Right renal pelvis (tissue), 4 donors: Measurements from ENCODE around the gene CDK14. TPM values are rescaled to one million over a fixed set of nuclear protein-coding genes. Genes with fewer than 3 reads are reported as not detected.

Experiments used
- DNase-seq, 4 donors: peaks; one replicate each; pipeline ENCODE4 v3.0.0-alpha.2; 2013; ENCODE audit warnings: low read depth in 4 of 4, low spot score in 3 of 4, missing footprints in 1 of 4
- polyA plus RNA-seq, 4 donors: library from polyadenylated mRNA; unstranded; fragments of 120-200 nt; gene quantifications; one replicate each; pipeline ENCODE4 v1.2.1, GENCODE V29; 2013; ENCODE audit not compliant: insufficient read length in 4 of 4

The CDK14 gene
- polyA plus RNA-seq, 4 donors = 30.3 to 39.1 (median 37.5) TPM

DNA sequence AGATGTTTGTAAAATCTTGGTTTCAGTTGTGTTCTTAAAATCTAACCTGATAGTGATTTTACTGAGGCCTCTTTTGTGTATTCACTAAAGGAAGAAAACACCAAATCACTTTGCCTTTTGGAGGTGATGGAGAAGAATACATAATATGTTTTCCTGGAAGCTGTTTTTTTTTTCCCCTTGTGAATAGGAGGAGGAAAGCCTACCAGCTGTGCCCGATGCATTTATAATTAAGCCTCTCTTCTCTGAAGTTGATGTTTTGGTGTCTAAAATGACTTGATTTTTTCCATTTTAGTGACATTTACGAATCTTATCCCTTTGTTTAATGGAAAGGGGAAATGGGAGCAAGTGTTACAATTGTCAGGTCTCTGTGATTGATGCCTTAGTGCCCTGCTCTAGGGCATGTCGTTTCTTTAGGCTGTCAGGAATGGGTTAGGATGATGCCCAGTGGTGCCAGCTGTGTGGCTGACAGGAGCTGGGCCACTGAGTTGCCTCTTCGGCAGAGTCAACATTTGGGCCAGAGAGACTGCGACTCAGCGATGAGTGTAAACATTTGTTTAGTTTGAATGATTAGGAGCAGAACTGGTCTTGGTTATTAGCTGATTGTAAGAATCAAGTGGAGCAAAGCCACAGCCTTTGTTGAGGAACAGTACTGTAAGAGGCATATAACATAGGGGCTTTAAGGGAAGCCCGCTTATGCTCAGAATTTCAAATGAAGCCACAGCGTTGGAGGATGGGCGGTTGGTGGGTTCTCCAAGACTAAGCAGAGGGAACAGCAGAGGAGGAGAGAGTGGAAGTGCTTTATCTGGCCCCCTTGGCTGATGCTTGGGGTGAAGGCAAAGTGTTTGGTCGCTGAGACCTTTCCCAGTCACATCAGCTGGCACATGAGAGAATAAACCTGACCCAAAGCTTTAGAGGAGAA is 81.6 kb downstream of the CDK14 start:
- DNase-seq = no peak

DNA sequence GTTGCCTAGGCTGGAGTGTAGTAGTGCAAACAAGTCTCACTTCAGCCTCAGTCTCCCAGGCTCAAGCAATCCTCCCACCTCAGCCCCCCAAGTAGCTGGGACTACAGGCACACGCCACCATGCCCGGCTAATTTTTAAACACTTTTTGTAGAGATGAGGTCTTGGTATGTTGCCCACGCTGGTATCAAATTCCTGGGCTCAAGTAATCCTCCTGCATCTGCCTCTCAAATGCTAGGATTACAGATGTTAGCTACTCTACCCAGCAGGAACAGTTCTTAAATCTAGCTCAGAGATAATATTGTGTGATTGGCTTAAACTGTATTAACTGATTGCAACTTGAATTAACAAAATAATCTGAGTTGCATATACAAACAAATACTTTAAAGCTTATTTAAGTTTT is 82.9 kb downstream of the CDK14 start:
- no peak for DNase-seq

DNA sequence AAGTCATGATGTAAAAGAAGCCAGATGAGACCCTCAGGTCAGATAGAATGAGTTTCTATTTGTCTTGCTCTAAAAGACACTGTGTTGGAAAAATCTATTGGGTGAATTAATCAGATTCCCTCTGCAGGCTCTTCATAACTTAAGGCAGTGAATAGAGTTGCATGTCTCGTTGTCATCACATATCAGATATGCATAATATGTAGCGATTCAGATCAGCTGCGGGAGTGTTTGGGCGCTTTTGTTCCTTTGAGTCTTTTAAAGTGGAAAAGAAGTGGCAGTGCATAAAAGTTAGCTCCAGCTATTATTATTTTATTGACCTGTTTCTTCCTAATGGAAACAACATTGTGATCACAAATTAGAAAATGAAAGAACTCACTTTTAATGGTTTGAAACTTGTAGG is 84.4 kb downstream of the CDK14 start:
- DNase-seq = no peak

DNA sequence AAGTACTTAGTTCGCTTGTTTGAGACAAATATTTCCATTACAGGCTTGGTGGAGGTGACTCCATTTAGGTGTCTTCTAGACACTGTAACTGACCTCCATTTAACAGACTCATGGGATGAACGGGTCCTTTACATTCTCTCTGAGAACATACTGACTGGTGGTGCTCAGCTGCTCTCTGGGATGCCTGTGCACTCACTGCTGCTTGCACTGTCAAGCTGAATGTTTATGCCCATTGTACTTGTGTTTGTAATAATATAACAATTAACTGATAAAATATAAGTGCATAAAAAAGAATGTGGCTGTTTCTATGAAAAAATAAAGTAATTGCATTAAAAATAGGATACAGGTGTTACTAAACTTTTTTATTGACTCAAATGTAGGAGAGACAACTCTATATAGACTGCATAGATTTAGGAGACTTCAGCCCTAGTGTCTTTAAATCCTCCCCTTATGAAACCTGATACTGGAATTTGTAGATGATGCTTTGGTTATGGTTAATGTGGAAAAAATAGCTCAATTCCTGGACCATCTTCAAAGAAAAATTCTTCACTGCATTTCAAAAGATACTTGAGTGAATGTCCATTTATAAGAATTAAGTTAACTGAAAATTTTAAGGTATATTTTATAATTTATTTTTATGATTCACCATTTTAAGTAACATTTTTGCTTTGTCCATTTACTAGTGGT is 85.4 kb downstream of the CDK14 start:
- no peak for DNase-seq

DNA sequence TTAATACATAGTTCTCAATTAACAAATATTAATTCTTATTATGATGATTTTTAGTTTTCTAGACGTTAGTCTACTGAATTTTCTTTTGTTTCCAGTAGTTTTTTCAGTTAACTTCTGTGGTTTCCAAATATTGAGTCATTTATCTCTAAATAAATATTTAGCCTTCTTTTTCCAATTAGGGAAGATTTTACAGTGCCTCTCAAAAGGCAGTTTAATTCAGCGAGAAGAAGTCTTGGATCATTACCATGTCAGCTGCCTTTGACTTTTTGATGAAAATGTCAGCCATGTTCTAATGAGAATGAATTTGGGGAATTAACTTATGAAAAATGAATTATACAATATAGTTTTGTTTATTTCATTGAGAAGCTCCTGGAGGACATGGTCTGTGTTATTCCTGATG is 90.0 kb downstream of the CDK14 start:
- no peak for DNase-seq

DNA sequence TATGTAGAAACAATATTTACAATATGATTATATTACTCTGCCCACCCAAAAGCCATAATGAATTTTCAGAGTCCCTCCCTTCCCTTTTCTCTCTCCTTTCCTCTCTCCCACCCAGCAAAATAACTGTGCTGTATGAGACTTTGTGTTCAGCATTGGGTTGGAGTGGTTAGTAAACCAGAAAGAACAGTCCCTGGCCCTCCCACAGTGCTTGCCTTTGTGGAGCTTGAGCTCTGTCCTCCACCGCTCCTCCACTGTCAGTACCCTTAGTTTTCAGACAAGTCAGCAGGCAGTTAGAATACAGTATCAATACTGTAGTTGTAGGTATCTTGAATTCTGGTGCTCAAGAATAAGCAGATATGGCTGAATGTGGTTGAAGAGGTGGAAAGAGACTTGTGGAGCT is 92.7 kb downstream of the CDK14 start:
- no peak for DNase-seq

DNA sequence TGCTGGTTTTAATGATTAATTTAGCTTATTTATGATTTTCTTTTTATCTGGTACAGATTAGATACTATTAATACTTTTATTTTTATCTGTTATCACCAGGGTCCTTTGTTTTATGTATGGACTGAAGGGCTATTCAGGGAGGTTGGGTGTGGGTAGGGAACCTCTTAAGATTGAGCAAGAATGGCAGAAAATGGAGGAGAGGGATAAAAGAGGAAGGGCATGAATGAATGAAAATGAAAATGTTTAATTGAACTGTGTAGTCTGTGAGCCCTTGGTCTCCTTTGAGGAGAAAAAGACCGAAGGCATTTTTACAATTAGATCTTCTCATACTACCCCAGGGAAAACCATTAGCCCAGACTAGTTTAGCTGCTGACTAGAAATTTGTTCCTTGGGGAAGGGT is 93.1 kb downstream of the CDK14 start:
- DNase-seq = no peak

DNA sequence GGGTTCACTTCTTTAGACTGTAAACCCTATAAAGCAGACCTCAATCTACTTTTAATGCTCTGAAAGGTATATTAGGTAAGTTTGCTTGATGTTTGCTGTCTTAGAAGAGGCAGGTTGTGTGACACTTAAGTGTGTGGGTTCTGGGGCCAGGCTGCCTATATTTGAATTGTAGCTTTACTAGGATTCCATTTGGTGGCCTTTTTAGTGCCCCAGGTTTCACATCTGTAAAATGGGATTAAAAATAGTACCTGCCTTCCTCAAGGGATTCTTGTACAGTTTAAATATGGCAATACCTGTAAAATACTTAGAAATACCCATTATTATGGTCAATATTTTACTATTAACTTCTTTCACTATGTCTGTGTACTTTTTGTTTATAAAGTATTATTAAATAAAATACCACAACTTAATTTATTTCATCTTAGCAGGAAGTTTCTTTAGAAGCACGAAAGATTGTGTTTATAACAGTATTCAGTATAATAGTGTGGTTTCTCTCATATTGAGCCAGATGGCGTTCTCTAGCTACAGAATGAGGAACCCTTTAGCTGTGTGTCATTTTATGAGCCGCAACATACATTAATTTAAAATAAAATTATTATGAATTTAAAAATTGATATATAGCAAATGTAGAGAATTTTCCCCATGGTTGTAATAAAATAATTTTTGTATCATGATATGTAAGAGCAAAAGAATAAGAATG is 94.2 kb downstream of the CDK14 start:
- DNase-seq = no peak

DNA sequence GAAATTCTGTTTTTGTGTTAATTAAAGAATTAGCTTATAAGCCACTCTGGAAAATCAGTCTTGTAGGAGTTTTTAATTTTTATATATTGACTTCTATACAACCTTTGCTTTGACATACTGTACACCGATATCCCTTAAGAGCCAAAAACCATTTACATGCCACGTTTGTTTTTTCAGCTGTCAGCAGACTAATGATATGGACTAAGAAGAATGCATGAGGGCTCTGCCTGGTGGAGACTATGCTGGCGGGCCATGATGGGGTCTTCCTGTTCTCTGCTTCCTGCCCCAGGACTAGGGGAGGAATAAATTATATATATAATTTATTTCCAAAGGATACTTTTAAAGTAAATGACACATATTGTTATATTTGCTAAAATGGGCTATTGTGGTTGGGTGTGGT is 96.3 kb downstream of the CDK14 start:
- no peak for DNase-seq

DNA sequence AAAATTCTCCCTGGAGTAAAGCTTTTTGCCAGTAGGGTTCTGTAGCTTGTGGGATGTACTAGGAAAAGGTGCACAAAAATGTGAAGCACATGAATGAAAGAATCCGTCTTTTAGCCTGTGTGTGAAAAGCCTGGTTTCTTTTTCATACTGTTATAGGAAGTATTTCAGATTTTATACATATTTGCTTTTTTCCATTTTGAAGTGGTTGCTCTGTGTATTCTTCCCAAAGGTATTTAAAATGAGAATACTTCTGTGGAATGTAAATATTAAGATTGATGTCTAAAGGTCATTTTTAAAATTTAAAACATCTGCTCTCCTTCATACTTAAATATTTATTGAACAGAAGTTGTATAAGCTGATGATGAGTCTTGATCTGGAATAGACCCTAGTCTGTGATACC is 96.8 kb downstream of the CDK14 start:
- DNase-seq = no peak

DNA sequence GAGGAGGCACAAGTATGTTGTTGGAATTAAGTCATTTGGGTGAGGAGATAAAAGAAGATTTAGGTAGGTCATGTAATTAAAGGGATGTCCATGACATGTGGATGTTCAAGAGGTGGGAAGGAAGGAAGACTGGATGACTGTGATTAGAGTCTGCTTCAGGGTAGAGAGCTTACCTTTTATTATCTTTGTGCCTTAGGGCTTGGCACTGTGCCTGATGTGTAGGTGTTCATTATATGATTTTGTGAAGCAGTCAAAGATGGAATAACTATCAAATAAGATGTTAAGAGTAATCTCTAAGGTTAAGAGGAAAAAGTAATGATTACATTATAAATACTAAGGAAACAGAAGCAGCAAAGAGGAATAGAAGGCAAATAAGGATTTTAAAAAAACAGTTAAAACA is 97.8 kb downstream of the CDK14 start:
- no peak for DNase-seq

DNA sequence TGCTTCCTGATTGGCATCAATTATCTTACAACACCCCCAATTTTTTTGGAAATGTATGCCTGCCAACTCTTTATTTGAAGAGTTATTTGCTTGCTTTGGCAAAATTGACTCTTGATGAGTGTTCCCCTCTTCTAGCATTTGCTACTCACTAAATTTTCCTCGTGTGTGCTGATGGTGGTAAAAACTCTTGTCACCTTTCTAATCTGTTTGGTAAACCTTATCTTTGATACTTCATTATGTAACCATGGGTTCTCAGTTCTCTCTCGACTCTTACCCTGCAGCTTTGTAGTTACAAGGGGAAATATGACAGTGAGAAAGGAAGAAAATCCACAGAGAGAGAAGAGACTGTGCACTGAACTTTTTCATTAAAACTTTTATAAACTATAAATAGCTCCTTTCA is 102.5 kb downstream of the CDK14 start:
- no peak for DNase-seq

DNA sequence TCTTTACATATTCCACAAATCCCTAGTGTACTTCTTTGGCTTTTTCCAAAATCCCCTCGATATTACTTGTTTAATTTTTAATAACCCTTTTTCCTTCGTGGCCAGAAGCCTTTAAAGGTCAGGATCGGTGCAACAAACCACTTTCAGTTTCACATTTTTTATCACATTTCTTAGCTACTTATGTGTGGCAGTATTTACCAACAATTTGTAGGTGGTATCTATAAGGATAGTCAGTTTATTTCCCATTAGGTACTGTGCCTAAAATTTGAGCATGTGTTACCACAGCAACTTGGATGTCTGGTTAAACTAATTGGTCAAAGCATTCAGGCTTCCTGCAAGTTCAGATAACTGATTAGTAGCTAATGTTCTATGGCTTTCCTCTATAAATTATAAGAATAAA is 104.9 kb downstream of the CDK14 start:
- DNase-seq = no peak

DNA sequence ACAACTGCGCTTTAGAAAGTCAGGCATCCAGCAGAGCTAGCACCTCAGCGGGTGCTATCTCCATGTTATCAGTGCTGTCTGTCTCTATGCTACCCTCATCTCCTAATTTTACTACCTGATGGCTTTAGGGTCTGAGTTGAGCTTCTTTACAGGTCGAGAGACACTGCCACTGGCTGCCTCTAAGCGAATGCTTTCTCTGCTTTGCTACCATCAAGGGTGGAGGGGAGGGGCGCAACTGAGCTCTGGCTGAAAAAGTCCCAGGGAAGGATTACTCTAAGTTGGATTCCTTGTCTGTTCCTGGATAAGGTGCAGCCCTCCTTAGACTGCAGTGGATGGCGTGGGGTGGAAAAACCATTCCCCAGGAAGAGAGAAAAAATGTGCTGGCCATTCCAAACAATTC is 105.7 kb downstream of the CDK14 start:
- DNase-seq = no peak

DNA sequence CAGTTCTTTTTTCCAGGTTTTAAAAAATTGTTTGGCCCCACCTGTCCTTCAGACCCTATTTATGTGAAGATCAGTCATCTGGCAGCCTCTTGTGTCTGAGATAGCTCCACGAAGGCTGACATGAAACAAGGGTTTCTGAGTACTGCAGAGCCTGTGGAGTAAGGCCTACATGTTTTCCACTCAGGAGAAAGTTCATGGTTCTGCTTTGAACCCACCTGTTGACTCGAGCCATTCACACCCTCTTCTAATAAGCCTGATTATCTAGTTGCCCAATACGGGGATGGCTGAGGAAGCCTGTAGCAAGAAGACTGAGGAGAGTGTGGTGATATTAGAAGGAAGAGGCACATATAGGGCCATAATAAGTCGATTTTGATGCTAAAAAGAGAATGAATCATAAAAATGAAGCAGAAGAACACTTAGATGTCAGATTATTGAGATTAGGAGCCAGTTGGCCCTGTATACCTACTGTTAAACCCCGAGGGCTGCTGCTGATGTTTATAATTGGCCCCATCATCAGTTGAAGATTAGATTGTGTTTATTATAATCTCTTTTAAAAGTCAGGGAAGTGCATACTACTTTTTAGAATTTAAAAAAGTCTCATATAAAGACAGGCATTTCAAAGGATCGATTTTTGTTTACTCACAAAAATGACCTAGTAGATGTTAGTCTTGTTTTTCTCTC is 109.4 kb downstream of the CDK14 start:
- DNase-seq = no peak

DNA sequence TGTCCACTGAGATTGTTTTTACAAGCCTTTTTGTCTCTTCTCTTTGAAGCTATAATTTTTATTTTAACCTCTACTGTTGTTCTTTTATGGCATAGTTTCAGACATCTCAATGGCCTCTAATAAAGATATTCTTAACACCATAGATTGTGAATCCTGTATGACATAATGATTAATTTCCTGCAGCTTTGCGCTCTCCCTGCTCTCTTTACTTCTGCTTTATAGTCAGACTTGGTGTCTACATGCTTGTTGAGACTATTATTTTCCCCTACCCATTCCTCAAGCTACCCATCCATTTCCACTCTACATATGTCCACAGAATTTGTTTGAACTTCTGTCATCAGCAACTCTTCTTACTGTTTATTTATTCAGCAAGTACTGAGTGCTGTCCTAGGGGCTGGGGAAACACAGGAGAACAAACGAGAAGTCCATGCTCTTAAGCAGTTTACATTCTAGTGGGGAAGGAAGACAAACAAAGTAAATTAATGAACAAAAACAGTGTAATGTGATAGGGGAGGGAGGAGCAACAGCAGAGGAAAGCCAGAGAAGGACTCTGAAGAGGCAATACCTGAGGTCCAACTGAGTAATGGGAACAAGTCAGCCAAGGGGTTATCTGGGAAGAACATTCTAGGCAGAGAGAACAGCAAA is 110.1 kb downstream of the CDK14 start:
- DNase-seq = no peak

DNA sequence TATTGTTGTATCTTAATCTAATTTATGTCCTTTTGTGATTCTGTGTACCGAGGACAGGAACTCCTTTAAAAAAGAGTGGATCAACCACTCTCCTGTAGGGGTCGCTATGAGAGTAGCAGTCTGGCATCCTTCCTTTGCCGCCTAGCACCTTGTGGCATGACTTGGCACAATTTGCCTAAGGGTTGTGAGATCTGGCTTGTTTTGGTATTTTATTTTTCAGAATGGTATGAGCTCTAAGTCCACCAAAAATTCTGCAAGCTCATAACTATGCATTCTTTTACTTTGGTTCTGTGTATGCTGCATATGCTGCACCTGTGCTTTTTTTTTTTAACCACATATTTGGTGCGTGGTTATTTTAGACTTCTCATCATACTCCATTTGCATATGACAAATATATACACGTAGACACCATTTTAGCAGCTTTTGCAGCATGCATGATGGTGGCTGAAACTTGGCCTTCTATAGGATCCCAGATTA is 112.8 kb downstream of the CDK14 start:
- no peak for DNase-seq

DNA sequence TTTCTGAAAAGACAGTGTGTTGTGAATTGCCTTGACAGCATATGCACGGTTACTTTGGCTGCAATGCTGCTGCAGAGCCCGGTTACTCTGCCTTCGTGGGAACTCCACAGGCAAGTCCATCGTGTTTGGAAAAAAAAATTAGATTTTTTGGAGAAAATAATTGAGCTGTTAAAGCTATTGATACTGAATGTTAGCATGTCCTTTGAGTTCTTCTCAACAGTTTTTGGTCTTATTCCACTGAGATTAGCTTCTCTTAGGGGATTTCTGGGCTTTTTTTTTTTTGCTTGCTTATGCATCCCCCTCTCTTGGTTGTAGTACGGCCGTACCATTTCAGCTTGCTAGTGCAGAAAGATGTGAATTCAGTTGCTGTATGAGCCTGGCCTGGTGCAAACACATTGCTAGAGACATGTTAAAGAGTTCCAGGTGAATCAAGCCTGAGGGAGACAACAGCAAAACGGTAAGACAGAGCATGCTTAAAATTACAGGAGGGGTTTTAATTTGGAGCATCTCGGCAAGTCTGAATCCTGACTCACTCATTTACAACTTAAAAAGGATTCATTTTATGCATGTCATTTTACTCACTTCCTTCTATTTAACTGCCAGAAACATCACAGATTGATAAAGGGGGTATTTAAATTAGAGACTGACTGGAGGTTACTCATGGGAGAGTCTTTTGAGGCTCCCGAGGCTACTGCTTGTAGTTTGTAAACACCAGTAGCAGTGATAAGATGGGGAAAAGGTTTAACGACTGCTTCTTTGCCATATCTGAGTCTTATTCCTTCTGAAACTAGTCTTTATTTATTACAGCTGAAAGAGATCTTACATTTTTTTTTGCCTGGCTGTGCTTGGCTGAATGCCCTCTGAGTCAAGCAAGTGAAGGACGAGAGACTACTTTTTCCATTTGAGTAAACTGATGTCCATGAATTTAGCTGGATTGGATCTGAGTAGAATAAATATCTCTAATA is 113.7 kb downstream of the CDK14 start:
- DNase-seq = no peak

DNA sequence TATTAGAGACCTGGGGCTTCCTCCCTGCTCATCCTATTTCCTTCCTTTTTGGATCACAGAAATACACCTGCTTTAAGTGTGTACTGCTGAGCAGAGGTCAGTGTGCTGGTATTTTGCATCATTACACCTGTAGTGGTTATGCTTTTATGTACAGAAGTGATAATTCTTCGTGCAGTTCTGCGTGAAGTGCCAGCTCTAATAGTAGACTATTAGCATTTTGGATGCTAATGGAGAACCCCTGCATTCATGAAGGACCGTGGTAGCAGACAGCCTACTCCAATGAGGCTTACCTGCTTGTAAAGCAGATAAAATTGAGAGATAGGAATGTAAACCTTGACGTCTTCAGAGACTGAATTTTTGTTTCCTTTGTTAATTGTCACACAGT is 114.3 kb downstream of the CDK14 start:
- DNase-seq = no peak
